Stimulated activated CD8-positive, alpha-beta memory T cell treated with anti-CD3 and anti-CD28 coated beads, Interleukin-15, amount 100 ng/mL, for 24 hours (primary cell): Measurements from ENCODE around the gene KIAA1958.

Experiments
- DNase-seq: peaks from one replicate; pipeline ENCODE4 v3.0.0-alpha.2; 2020; ENCODE audit warnings: low read depth

The KIAA1958 gene

GRCh38 chr9:112486221-112487007 lies at the start of gene KIAA1958:
Gene KIAA1958, plus strand, starts transcription at chr9:112486827. Its CDS starts 87,254 bp downstream, at chr9:112574081.
- peak; percentile 60 for DNase-seq

GRCh38 chr9:112437406-112437805 lies 49.2 kb upstream of the KIAA1958 start:
- no peak for DNase-seq

- DNase-seq: no peak
Measured at GRCh38 chr9:112439171-112439570, 47.5 kb upstream of the KIAA1958 start.

- DNase-seq: no peak
Measured at GRCh38 chr9:112439825-112440224, 46.8 kb upstream of the KIAA1958 start.

- DNase-seq: no peak
Measured at GRCh38 chr9:112443200-112443599, 43.4 kb upstream of the KIAA1958 start.

- DNase-seq: no peak
Measured at GRCh38 chr9:112443636-112444035, 43.0 kb upstream of the KIAA1958 start.

- DNase-seq: no peak
Measured at GRCh38 chr9:112445196-112445595, 41.4 kb upstream of the KIAA1958 start.

- no peak for DNase-seq
Measured at GRCh38 chr9:112446080-112446479, 40.5 kb upstream of the KIAA1958 start.

- no peak for DNase-seq
Measured at GRCh38 chr9:112446526-112446925, 40.1 kb upstream of the KIAA1958 start.

- DNase-seq: no peak
Measured at GRCh38 chr9:112447283-112447761, 39.3 kb upstream of the KIAA1958 start.

- DNase-seq: no peak
Measured at GRCh38 chr9:112462855-112463254, 23.8 kb upstream of the KIAA1958 start.

GRCh38 chr9:112465352-112465751 lies 21.3 kb upstream of the KIAA1958 start:
- no peak for DNase-seq

- no peak for DNase-seq
Measured at GRCh38 chr9:112472996-112473395, 13.6 kb upstream of the KIAA1958 start.

GRCh38 chr9:112473986-112474385 lies 12.6 kb upstream of the KIAA1958 start:
- DNase-seq: no peak

GRCh38 chr9:112475318-112475717 lies 11.3 kb upstream of the KIAA1958 start:
- no peak for DNase-seq

GRCh38 chr9:112477330-112477729 lies 9.3 kb upstream of the KIAA1958 start:
- DNase-seq: no peak

- no peak for DNase-seq
Measured at GRCh38 chr9:112479221-112479620, 7.4 kb upstream of the KIAA1958 start.

- DNase-seq: no peak
Measured at GRCh38 chr9:112484607-112485006, 2.0 kb upstream of the KIAA1958 start.

- no peak for DNase-seq
Measured at GRCh38 chr9:112485574-112485973, 1.1 kb upstream of the KIAA1958 start.

GRCh38 chr9:112487008-112487798 lies 576 bp downstream of the KIAA1958 start:
- DNase-seq: peak; percentile 24

- no peak for DNase-seq
Measured at GRCh38 chr9:112487799-112488340, 1.2 kb downstream of the KIAA1958 start.

- no peak for DNase-seq
Measured at GRCh38 chr9:112489039-112489546, 2.5 kb downstream of the KIAA1958 start.
